ENCODE measurements around the gene OR9K2.
"Not testable (repeated sequence)": the region's sequence is repeated elsewhere in the genome, so short reads cannot be mapped to it uniquely, and the experiment has no call there.

Gene OR9K2, protein sequence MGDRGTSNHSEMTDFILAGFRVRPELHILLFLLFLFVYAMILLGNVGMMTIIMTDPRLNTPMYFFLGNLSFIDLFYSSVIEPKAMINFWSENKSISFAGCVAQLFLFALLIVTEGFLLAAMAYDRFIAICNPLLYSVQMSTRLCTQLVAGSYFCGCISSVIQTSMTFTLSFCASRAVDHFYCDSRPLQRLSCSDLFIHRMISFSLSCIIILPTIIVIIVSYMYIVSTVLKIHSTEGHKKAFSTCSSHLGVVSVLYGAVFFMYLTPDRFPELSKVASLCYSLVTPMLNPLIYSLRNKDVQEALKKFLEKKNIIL
- 0 reads per million in 3 experiments for total RNA-seq

DNA sequence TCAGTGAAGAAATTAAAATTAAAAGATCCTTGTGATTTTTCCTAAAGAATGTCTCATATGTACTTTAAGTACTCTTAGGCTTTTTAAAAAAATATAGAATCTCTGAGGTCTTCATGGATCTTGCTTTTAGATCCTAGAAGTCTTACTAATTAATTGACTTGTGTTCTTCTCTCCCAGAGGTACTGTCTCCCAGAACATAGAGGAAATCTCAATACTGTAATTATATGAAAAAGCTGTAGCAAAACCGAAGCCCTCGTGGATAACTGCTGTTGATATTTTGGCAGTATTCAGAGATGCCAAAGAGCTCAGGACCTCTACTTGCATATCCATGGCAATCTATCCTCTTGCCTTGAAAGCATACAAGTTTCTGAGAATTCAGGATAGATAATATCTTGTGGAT lies at the start of gene OR9K2:
OR9K2 (plus strand) TSS at position 301 of the 400 bp plus-strand sequence. CDS start 3,429 bp downstream, outside the sequence.
- DNase-seq: no peak

DNA sequence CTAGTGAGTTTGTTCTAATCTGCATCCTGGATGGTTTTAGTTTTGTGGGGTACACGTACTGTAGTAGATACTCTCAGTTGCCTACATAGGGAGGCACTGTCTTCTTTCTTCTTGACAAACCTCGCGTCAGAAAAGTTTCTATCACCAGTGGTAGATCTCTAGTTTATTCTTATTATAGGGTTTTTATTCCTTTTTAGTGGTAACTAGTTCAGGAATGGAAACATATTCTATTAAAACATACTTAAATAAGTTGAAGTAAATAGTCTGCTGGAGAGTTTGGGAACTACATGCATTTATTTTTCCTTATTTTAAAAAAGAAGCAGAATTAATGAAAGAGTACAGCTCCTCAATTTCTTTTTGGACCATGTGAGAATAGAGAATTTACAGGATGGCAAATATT lies 33.6 kb upstream of the OR9K2 start:
- no peak for DNase-seq

GRCh38 chr12:55112378-55112875 lies 13.8 kb upstream of the OR9K2 start:
- DNase-seq: no peak

DNA sequence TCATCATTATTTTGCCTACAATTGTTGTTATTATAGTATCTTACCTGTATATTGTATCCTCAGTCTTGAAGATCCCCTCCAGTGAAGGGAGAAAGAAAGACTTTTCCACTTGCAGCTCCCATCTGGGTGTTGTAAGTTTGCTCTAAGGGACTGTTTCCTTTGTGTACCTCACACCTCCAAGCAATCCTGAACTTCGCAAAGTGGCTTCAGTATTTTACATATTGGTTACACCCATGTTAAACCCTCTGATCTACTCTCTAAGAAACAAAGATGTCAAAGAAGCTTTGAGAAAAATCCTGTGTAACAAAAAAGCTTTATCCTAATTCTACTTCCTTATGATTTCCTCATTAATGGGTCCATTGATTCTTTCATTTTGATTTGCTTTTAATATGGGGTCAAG lies 10.1 kb upstream of the OR9K2 start:
- no peak for DNase-seq

- no peak for DNase-seq
Observed at GRCh38 chr12:55132816-55133215, 6.6 kb downstream of the OR9K2 start.

DNA sequence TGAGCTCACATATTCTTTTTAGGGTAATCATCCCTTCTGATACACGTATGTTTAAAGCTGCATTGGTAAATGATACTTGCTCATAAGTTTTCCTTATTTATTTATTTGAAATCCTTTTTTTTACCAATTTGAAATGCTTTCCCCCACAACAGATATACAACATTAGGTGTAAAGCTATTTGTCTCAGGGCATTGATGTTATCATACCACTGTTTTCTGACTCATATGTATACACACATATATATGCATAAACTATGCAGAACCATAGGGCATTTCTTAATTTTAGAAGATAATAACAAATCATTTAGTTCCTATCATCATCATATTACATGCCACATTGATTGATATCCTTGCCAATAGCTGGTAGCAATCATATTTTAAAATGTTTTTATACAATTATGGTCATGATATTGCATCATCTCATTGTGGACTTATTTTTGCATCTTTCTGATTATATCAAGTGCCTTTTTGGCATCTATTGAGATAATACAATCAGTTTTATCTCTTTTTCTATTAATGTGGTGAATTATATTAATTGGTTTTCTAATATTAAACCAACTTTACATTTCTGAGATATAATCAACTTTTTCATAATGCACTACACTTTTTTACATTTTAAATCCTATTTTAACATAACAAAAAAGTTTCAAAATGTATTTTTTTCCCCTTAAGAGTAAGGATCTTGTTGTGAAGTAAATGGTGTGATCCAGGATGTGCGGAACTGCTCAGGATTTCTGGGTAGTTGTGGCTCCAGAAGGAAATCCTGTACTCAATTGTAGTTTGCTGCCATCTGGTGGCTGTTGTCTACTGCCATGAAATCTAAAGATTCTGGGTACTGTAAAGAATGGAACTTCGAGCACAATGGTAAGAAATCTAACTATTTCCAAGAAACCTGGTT lies 16.7 kb downstream of the OR9K2 start:
- DNase-seq: peak; percentile 6

DNA sequence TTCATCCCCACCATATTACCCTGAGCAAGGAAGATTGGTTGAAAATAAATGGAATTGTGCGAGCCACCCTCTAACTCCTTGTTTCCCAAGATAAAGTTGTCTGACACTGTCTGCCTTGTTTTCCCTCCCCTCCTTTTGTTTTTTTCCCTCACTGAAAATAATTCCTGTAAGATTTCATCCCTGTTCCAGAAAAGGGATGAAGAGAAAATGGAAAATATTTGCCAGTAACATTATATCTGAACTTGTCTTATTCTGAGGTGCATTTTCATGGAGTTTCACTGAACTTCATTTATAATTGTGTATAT lies 17.3 kb downstream of the OR9K2 start:
- no peak for DNase-seq

DNA sequence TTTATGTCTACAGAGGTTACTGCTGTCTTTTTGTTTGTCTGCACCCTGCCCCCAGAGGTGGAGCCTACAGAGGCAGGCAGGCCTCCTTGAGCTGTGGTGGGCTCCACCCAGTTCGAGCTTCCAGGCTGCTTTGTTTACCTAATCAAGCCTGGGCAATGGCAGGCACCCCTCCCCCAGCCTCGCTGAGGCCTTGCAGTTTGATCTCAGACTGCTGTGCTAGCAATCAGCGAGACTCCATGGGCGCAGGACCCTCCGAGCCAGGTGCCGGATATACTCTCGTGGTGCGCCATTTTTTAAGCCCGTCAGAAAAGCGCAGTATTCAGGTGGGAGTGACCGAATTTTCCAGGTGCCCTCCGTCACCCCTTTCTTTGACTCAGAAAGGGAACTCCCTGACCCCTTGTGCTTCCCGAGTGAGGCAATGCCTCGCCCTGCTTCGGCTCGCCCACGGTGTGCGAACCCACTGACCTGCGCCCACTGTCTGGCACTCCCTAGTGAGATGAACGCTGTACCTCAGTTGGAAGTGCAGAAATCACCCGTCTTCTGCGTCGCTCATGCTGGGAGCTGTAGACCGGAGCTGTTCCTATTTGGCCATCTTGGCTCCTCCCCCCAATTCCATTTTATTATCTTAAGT lies 40.9 kb downstream of the OR9K2 start:
- DNase-seq: not testable (repeated sequence)

DNA sequence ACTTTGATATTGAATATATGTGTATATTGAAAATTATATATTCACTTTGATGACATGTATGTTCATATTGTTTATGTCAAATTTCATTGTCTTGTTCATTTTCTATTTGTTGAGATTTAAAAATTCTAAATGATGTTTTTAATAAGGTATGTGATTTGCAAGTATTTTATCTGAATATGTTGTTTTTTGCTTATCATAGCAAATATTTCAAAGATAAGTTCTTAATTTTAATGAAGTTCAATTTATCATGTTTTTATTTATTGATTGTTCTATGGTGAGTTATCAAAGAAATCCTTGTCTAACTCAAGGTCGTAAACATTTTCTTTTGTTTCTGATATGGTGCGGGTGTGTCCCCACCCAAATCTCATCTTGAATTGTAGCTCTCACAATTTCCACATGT lies 45.2 kb downstream of the OR9K2 start:
- no peak for DNase-seq

GRCh38 chr12:55171846-55172245 lies 45.6 kb downstream of the OR9K2 start:
- DNase-seq: not testable (repeated sequence)

DNA sequence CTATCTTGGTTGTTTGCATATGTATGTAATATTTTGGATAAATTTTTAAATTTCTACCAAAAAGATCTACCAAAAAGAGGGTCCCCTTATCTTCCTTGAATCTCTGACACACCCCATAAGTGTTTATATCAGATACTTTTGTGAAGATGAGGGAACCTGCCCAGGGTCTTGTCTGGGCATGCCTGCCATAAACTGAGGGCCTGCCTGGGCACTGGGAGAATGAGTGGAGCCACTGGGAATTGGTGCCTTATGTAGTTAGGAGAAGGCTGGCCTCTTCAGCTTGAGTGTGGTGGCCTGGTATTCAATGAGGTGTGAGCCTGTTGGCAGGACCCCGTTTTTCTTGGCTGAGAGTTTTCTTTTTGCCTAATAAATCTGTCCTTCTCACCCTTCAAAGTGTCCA lies 46.5 kb downstream of the OR9K2 start:
- no peak for DNase-seq

- DNase-seq: no peak
Observed at GRCh38 chr12:55173456-55173855, 47.2 kb downstream of the OR9K2 start.
